CD14-positive monocyte (primary cell): ENCODE data around the gene POM121C. TPM values are rescaled to one million over a fixed set of nuclear protein-coding genes. Genes with fewer than 3 reads are reported as not detected.
A peak's percentile ranks its signal among the peaks of the same experiment; 100 is the strongest.
"Not testable (repeated sequence)": the region's sequence is repeated elsewhere in the genome, so short reads cannot be mapped to it uniquely, and the experiment has no call there.

Experiments
- DNase-seq, 3 donors: peaks; one replicate each; pipeline ENCODE4 v3.0.0-alpha.2; 2011 to 2022
- H2AFZ ChIP-seq: 2 replicates; pipeline ENCODE4 v1.6.0; 2012; ENCODE audit warnings: mild to moderate bottlenecking, low read depth, low read length, inconsistent platforms; ENCODE audit not compliant: insufficient read depth, poor library complexity, severe bottlenecking
- H3K27ac ChIP-seq, 2 donors: 1 replicate in 1 of 2; 2 replicates in 1 of 2; pipeline ENCODE4 v1.5.1; 2012 to 2013; ENCODE audit warnings: low read length in 2 of 2, control low read depth in 1 of 2, inconsistent platforms in 1 of 2, low read depth in 1 of 2, mild to moderate bottlenecking in 1 of 2
- H3K27me3 ChIP-seq, 2 donors: one replicate each; pipeline versions ENCODE4 v1.6.0 to v1.6.1; 2011 to 2013; ENCODE audit warnings: low read length in 2 of 2; ENCODE audit not compliant: control insufficient read depth in 2 of 2, insufficient read depth in 2 of 2
- H3K36me3 ChIP-seq, 2 donors: replicated peaks in 1 of 2; 1 replicate in 1 of 2; 2 replicates in 1 of 2; pipeline versions ENCODE4 v1.5.1 to v1.6.1; 2012 to 2013; ENCODE audit warnings: low read length in 2 of 2, control low read depth in 1 of 2, inconsistent platforms in 1 of 2, mild to moderate bottlenecking in 1 of 2; ENCODE audit not compliant: insufficient read depth in 2 of 2, control insufficient read depth in 1 of 2
- H3K4me1 ChIP-seq, 2 donors: 1 replicate in 1 of 2; 2 replicates in 1 of 2; pipeline versions ENCODE4 v1.5.1 to v1.6.1; 2012 to 2013; ENCODE audit warnings: low read length in 2 of 2, control low read depth in 1 of 2, inconsistent platforms in 1 of 2, mild to moderate bottlenecking in 1 of 2, moderate library complexity in 1 of 2; ENCODE audit not compliant: insufficient read depth in 2 of 2, control insufficient read depth in 1 of 2
- H3K4me2 ChIP-seq: replicated peaks from 2 replicates; pipeline ENCODE3; 2012; ENCODE audit warnings: low read length, moderate library complexity, mild to moderate bottlenecking; ENCODE audit not compliant: poor library complexity, severe bottlenecking; ENCODE audit errors: extremely low read depth
- H3K4me3 ChIP-seq, 3 experiments: fragments of 200-600 bp in 1 of 3; sonication (generic) in 1 of 3; replicated peaks in 1 of 3; 1 replicate in 2 of 3; 2 replicates in 1 of 3; pipeline ENCODE4 v1.5.1; 2011 to 2013; ENCODE audit warnings: low read length in 3 of 3, mild to moderate bottlenecking in 3 of 3, control low read depth in 2 of 3, low read depth in 2 of 3, inconsistent platforms in 1 of 3, moderate library complexity in 1 of 3
- H3K79me2 ChIP-seq: 2 replicates; pipeline ENCODE4 v1.6.0; 2012; ENCODE audit warnings: mild to moderate bottlenecking, control low read depth, inconsistent platforms, low read length, moderate library complexity; ENCODE audit not compliant: insufficient read depth
- H3K9ac ChIP-seq: 2 replicates; pipeline ENCODE4 v1.6.0; 2017; ENCODE audit warnings: low read length, mild to moderate bottlenecking; ENCODE audit not compliant: insufficient read depth, poor library complexity, severe bottlenecking
- H3K9me3 ChIP-seq, 2 donors: replicated peaks in 1 of 2; 1 replicate in 1 of 2; 2 replicates in 1 of 2; pipeline versions ENCODE4 v1.5.1 to v1.6.1; 2012 to 2013; ENCODE audit warnings: low read length in 2 of 2, control low read depth in 1 of 2; ENCODE audit not compliant: control insufficient read depth in 1 of 2, insufficient read depth in 1 of 2
- H4K20me1 ChIP-seq: 2 replicates; pipeline ENCODE4 v1.6.0; 2012; ENCODE audit warnings: mild to moderate bottlenecking, low read length, control low read depth, moderate library complexity; ENCODE audit not compliant: insufficient read depth
- H3K27ac Mint-ChIP-seq, 7 donors: one replicate each; pipeline ENCODE4 v1.8.0; 2020; ENCODE audit warnings: mild to moderate bottlenecking in 7 of 7, mixed read lengths in 7 of 7, moderate library complexity in 6 of 7, inconsistent platforms in 2 of 7
- H3K27me3 Mint-ChIP-seq, 3 donors: one replicate each; pipeline ENCODE4 v1.8.0; 2021 to 2022; ENCODE audit warnings: low read depth in 3 of 3, mild to moderate bottlenecking in 3 of 3, mixed read lengths in 3 of 3, moderate library complexity in 3 of 3, inconsistent platforms in 1 of 3
- H3K36me3 Mint-ChIP-seq, 2 donors: one replicate each; pipeline ENCODE4 v1.8.0; 2020; ENCODE audit warnings: mixed read lengths in 2 of 2, inconsistent platforms in 1 of 2, mild to moderate bottlenecking in 1 of 2
- H3K4me1 Mint-ChIP-seq: one replicate; pipeline ENCODE4 v1.8.0; 2020; ENCODE audit warnings: mild to moderate bottlenecking, mixed read lengths
- H3K4me3 Mint-ChIP-seq, 2 donors: one replicate each; pipeline ENCODE4 v1.8.0; 2020; ENCODE audit warnings: mild to moderate bottlenecking in 2 of 2, mixed read lengths in 2 of 2, moderate library complexity in 1 of 2
- H3K9me3 Mint-ChIP-seq, 7 donors: one replicate each; pipeline ENCODE4 v1.8.0; 2020 to 2022; ENCODE audit warnings: mixed read lengths in 7 of 7, mild to moderate bottlenecking in 6 of 7, moderate library complexity in 6 of 7, inconsistent platforms in 2 of 7
- WGBS: methylation state at CpG from one replicate; pipeline ENCODE4 v1.1.5; 2013; ENCODE audit warnings: missing lambda C conversion rate; ENCODE audit not compliant: insufficient coverage; 5-methylcytosine and 5-hydroxymethylcytosine counted together
- intact Hi-C, 2 donors: fragments of 100-400 bp; cut with micrococcal nuclease; formaldehyde crosslinking; loops; one replicate each; pipeline versions ENCODE4 v1.15.0 to v1.15.1; 2023
- polyA plus RNA-seq, 3 donors: library from polyadenylated mRNA; depleted of rRNA in 1 of 3; unstranded in 2 of 3; stranded (reverse) in 1 of 3; fragments of 300-500 nt in 2 of 3; fragments of >200 nt in 1 of 3; fragmentation: Illumina TruSeq in 2 of 3; gene quantifications; 1 replicate in 2 of 3; 2 replicates in 1 of 3; pipeline ENCODE4 v1.2.3, GENCODE V29; 2012 to 2021
- TF ChIP-seq, protein P1 (sequence below): fragments of 200-600 bp; IDR thresholded peaks from one replicate; pipeline ENCODE4 v1.8.0; 2022; ENCODE audit warnings: antibody characterized with exemption, mild to moderate bottlenecking

POM121C gene
- polyA plus RNA-seq, 3 donors: 2.2 to 17.0 (median 3.9) TPM

DNA sequence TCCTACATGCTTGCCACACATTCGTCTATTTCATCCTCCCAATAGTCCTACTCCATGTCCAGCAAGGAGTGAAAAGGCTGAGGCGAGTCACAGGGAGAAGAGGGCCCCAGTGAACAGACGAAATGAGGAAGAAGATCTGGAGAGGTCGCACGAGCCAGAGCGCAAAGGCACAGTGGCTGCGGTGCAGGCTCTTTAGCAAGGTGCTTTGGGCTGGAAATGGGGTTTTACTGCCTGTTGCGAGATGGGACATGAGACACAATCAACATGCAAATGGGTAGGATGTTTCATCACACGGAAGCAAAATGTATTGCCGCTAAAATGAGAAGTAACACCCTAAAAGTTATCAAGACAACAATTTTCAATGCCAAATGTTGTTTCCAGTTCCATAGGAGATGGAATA, 29.7 kb downstream of the POM121C start:
- H3K4me3 ChIP-seq, H3K27me3 Mint-ChIP-seq, H3K27ac ChIP-seq, H3K9me3 Mint-ChIP-seq, H3K36me3 ChIP-seq, H3K4me3 Mint-ChIP-seq, H3K9me3 ChIP-seq, H2AFZ ChIP-seq, H3K4me1 ChIP-seq, H4K20me1 ChIP-seq, H3K4me2 ChIP-seq, H3K9ac ChIP-seq, H3K79me2 ChIP-seq, H3K27me3 ChIP-seq, intact Hi-C loops: not testable (repeated sequence)
- peaks cover 9 to 13% of the 10 kb centered on the region in 2 donors for H3K36me3 Mint-ChIP-seq
- whole genome bisulfite sequencing: no CpG with 5 or more reads among the region's 10 CpGs
- peak overlapping the region; percentile 32 to 82 (median 77) for H3K27ac Mint-ChIP-seq
- peaks cover 10% of the 10 kb centered on the region for H3K4me1 Mint-ChIP-seq
- DNase-seq: peak; percentile 57 to 73 (median 58)

DNA sequence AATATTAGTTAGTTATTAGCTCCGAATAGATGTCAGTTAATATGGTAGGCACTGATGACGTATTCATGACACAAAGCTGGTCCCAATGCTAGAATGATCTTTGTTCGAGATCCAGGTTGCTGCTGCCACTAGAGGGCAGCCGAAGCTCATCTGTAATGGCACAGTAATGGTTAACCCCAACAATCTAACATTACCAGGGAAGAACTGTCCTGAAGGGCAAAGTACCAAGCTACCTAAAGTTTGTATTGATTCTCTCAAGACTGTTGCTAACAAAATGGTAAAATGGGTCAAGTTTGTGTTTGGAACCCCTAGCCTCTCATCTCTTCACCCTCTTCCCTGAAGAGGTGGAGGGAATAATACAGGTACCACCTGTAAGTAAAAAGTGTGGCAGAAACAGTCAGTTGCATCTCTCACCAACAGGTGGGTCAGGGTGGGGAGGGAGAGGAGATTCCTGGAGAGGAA, 33.6 kb downstream of the POM121C start:
- H3K4me2 ChIP-seq, H2AFZ ChIP-seq, H3K4me1 ChIP-seq, H3K9ac ChIP-seq, H3K4me1 Mint-ChIP-seq, H3K4me3 Mint-ChIP-seq, H3K79me2 ChIP-seq, H3K27ac ChIP-seq, H3K36me3 ChIP-seq, H3K9me3 ChIP-seq, H4K20me1 ChIP-seq, DNase-seq, H3K27me3 ChIP-seq, intact Hi-C loops, H3K4me3 ChIP-seq, H3K27me3 Mint-ChIP-seq, H3K9me3 Mint-ChIP-seq: not testable (repeated sequence)
- WGBS: no CpG with 5 or more reads among the region's 4 CpGs
- peak overlapping the region in 1 of 7 donors; percentile 6 for H3K27ac Mint-ChIP-seq
- peaks cover 10 to 19% of the 10 kb centered on the region in 2 donors for H3K36me3 Mint-ChIP-seq
- TF ChIP-seq, protein P1, sequence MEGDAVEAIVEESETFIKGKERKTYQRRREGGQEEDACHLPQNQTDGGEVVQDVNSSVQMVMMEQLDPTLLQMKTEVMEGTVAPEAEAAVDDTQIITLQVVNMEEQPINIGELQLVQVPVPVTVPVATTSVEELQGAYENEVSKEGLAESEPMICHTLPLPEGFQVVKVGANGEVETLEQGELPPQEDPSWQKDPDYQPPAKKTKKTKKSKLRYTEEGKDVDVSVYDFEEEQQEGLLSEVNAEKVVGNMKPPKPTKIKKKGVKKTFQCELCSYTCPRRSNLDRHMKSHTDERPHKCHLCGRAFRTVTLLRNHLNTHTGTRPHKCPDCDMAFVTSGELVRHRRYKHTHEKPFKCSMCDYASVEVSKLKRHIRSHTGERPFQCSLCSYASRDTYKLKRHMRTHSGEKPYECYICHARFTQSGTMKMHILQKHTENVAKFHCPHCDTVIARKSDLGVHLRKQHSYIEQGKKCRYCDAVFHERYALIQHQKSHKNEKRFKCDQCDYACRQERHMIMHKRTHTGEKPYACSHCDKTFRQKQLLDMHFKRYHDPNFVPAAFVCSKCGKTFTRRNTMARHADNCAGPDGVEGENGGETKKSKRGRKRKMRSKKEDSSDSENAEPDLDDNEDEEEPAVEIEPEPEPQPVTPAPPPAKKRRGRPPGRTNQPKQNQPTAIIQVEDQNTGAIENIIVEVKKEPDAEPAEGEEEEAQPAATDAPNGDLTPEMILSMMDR: peak; percentile 53

DNA sequence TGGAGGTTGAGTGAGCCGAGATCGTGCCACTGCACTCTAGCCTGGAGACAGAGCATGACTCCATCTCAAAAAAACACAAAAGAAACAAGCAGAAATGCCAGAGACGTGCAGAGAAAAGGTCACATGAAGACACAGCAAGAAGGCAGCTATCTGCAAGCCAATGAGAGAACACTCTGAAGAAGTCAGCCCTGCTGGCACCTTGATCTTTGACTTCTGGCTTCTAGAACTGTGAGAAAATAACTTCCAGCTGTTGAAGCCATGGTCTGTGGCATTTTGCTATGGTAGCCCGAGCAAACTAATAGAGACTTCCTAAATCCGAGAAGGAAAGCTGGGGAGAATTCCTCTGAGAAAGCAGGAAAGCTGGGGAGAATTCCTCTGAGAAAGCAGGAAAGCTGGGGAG, 36.2 kb downstream of the POM121C start:
- H4K20me1 ChIP-seq, DNase-seq, H3K79me2 ChIP-seq, H3K9ac ChIP-seq, H3K27me3 Mint-ChIP-seq, H3K4me1 Mint-ChIP-seq, H3K4me1 ChIP-seq, H3K36me3 ChIP-seq, H3K27ac Mint-ChIP-seq, H3K4me3 ChIP-seq, H3K9me3 Mint-ChIP-seq, H3K4me3 Mint-ChIP-seq, H3K27me3 ChIP-seq, H3K27ac ChIP-seq, H2AFZ ChIP-seq, intact Hi-C loops, H3K9me3 ChIP-seq, H3K4me2 ChIP-seq: not testable (repeated sequence)
- H3K36me3 Mint-ChIP-seq: peaks cover 10 to 20% of the 10 kb centered on the region in 2 donors
- no CpG with 5 or more reads among the region's 5 CpGs for WGBS

DNA sequence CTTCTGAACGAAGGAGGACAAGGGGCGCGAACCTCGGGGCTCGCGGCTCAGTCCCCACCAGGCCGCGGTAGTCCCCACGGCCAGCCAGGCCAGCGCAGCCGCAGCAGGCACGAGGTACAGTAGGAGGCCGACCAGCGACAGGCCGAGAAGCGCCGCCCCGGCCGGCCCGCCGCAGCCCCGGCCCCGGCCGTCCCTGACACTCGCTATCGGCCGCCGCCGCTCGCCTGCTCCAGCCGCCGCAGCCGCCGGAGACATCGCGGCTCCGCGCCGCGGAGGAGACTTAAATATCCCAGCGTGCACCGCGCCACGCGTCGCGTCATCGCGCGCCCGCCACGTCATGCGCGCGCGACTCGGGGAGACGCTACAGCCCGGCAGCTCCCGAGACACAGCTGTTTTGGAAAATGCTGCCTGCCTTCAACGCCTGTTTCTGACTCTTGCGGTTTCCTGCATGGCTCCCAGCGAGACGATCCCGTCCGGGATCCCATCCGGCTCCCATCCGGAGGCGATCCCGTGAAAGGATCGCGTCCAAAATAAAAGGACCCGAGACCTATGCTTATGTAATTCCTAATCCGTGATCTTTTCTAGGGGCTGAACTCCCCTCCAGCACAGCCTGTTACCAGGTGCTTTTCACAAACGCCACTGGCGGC, 43.5 kb downstream of the POM121C start:
- H3K9me3 Mint-ChIP-seq, H3K27me3 Mint-ChIP-seq, H3K4me1 ChIP-seq, H3K79me2 ChIP-seq, H3K4me1 Mint-ChIP-seq, H3K9me3 ChIP-seq, H3K27me3 ChIP-seq, intact Hi-C loops, H3K4me2 ChIP-seq, H4K20me1 ChIP-seq: not testable (repeated sequence)
- peaks cover 27 to 39% of the 10 kb centered on the region in 2 donors for H3K36me3 Mint-ChIP-seq
- H2AFZ ChIP-seq: peak overlapping the region; percentile 67
- H3K9ac ChIP-seq: peak overlapping the region; percentile 67
- H3K4me3 ChIP-seq: peak overlapping the region; percentile 50 to 88 (median 72)
- peak in 1 of 3 donors; percentile 1 for DNase-seq
- peak overlapping the region; percentile 63 to 81 for H3K27ac ChIP-seq
- H3K4me3 Mint-ChIP-seq: peak overlapping the region; percentile 83 to 93
- WGBS: 0% methylated on average over 14 of the region's 76 CpGs
- H3K27ac Mint-ChIP-seq: peak overlapping the region; percentile 89 to 98 (median 97)
- H3K36me3 ChIP-seq: peaks cover 24% of the 10 kb centered on the region in 2 donors
